ENCODE measurements around the gene GPR157. TPM values are rescaled to one million over a fixed set of nuclear protein-coding genes. Genes with fewer than 3 reads are reported as not detected.
"Not testable (repeated sequence)": the region's sequence is repeated elsewhere in the genome, so short reads cannot be mapped to it uniquely, and the experiment has no call there.

GPR157 gene
- polyA plus RNA-seq, 3 donors = 0.56 to 1.1 (median 0.72) TPM

- Histone ChIP-seq H3K4me2 (replicated peaks; ENCODE audit: extremely low read depth, low read length, poor library complexity, severe bottlenecking) (no peak overlapping the region), H3K9me3 (replicated peaks in 1 of 2; ENCODE audit: control insufficient read depth in 1 of 2, insufficient read depth in 1 of 2, low read length in 2 of 2) (no peaks in the 10 kb centered on the region), H3K36me3 (replicated peaks in 1 of 2; ENCODE audit: control insufficient read depth in 1 of 2, insufficient read depth in 2 of 2, low read length in 2 of 2) (no peaks in the 10 kb centered on the region), H2AFZ (ENCODE audit: insufficient read depth, low read depth, low read length, poor library complexity, severe bottlenecking) (no peak overlapping the region), H3K4me3 (replicated peaks in 1 of 3; ENCODE audit: low read depth in 2 of 3, low read length in 3 of 3) (no peak overlapping the region), H3K79me2 (ENCODE audit: insufficient read depth, low read length) (no peaks in the 10 kb centered on the region), H3K4me1 (ENCODE audit: control insufficient read depth in 1 of 2, insufficient read depth in 2 of 2, low read length in 2 of 2) (no peaks in the 10 kb centered on the region), H3K27ac (ENCODE audit: low read depth in 1 of 2, low read length in 2 of 2) (no peak overlapping the region), H3K9ac (ENCODE audit: insufficient read depth, low read length, poor library complexity, severe bottlenecking) (no peak overlapping the region), H4K20me1 (ENCODE audit: insufficient read depth, low read length) (no peaks in the 10 kb centered on the region), H3K27me3 (ENCODE audit: control insufficient read depth in 2 of 2, insufficient read depth in 2 of 2, low read length in 2 of 2) (peaks cover 0 to 2% of the 10 kb centered on the region in 2 donors)
- Mint-ChIP-seq H3K9me3 (peaks cover 0 to 2% (median 0%) of the 10 kb centered on the region in 7 donors), H3K4me1 (no peaks in the 10 kb centered on the region), H3K4me3 (no peak overlapping the region), H3K27ac (no peak overlapping the region), H3K27me3 (ENCODE audit: low read depth in 3 of 3) (peaks cover 0 to 10% (median 4%) of the 10 kb centered on the region in 3 donors), H3K36me3 (no peaks in the 10 kb centered on the region)
- no peak for DNase-seq
- WGBS (ENCODE audit: insufficient coverage) = no CpG with 5 or more reads among the region's 1 CpG
- no peak for TF ChIP-seq CTCF (IDR thresholded peaks at IDR 0.05)
- intact Hi-C loops (cut with micrococcal nuclease) = no loop called here
These were observed 27.0 kb upstream of the GPR157 start for GRCh38 chr1:9155879-9156278.

- H3K79me2 ChIP-seq (ENCODE audit: insufficient read depth, low read length); H3K36me3 Mint-ChIP-seq; H2AFZ ChIP-seq (ENCODE audit: insufficient read depth, low read depth, low read length, poor library complexity, severe bottlenecking); H3K4me1 ChIP-seq (ENCODE audit: control insufficient read depth in 1 of 2, insufficient read depth in 2 of 2, low read length in 2 of 2); H3K27me3 Mint-ChIP-seq (ENCODE audit: low read depth in 3 of 3); H3K4me2 ChIP-seq (replicated peaks; ENCODE audit: extremely low read depth, low read length, poor library complexity, severe bottlenecking); H3K4me3 ChIP-seq (replicated peaks in 1 of 3; ENCODE audit: low read depth in 2 of 3, low read length in 3 of 3); H4K20me1 ChIP-seq (ENCODE audit: insufficient read depth, low read length); H3K27ac Mint-ChIP-seq; H3K27ac ChIP-seq (ENCODE audit: low read depth in 1 of 2, low read length in 2 of 2); intact Hi-C loops (cut with micrococcal nuclease); H3K9me3 ChIP-seq (replicated peaks in 1 of 2; ENCODE audit: control insufficient read depth in 1 of 2, insufficient read depth in 1 of 2, low read length in 2 of 2); H3K4me1 Mint-ChIP-seq; H3K9ac ChIP-seq (ENCODE audit: insufficient read depth, low read length, poor library complexity, severe bottlenecking); DNase-seq; H3K9me3 Mint-ChIP-seq; H3K27me3 ChIP-seq (ENCODE audit: control insufficient read depth in 2 of 2, insufficient read depth in 2 of 2, low read length in 2 of 2); H3K4me3 Mint-ChIP-seq; H3K36me3 ChIP-seq (replicated peaks in 1 of 2; ENCODE audit: control insufficient read depth in 1 of 2, insufficient read depth in 2 of 2, low read length in 2 of 2): not testable (repeated sequence)
These were observed 26.5 kb upstream of the GPR157 start for GRCh38 chr1:9155405-9155804.
